Activated CD8-positive, alpha-beta memory T cell treated with anti-CD3 and anti-CD28 coated beads, Interleukin-2, amount 50 U/mL, for 48 hours (primary cell): Measurements from ENCODE around the gene ANAPC13.

Source experiments
- DNase-seq: peaks from one replicate; pipeline ENCODE4 v3.0.0-alpha.2; 2020

ANAPC13 gene

GRCh38 chr3:134481166-134481565, 4.6 kb downstream of the ANAPC13 start:
- no peak for DNase-seq

GRCh38 chr3:134480546-134480945, 5.2 kb downstream of the ANAPC13 start:
- no peak for DNase-seq

DNA sequence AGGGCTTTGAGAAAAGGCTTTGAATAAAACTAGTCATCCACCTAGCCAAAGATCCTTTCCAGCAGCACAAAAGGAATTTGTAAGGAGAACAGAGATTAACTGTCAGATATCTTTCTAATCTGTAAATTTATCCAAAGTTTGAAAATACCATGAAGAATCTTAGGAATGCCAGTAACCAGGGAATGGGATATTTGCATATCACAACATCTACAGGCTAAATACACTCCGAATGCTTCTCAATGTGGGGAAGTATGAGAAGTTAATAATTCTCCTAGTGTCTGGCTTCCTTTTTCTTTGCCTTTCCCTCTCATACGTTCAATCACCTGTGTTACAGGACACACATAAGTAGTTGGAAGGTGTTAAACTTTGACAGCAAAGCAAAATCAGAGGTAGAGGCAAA, 7.8 kb downstream of the ANAPC13 start:
- DNase-seq: no peak

DNA sequence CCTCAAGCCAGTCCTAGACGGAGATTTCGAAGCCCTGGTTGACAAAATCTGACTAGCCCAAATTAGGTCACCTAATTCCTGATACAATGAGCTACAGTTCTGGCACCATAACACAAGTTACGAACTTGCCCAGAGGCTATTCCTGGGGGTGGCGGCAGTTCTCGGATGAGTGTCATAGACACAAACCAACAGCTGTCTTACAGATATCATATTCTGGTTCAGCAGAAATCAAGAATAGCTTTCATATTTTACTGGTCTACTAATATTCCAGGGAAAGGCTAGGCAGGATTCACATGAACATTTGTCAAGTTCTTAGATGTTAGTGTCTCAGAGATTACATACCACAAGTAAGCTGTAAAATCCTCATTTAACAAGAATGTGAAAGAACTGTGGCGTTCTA, 8.8 kb downstream of the ANAPC13 start:
- no peak for DNase-seq

GRCh38 chr3:134476306-134476705, 9.5 kb downstream of the ANAPC13 start:
- DNase-seq: no peak

DNA sequence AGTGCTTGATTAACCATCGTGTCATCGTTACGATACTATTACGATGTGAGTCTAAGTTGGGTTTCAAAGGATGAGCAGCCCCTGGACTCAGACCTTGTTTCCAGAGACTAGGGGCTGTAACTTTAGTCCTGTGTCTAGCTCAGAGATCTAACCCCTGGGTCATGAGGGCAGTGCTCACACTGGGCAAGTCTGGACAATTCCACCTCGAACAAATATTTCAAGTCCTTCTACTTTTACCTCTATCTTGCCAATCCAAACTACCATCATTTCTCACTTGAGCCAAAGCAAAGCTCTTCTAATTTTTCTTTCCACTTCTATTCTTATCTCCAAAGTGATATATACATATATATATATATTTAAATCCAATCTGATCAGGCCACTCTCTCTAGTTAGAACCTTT, 10.8 kb downstream of the ANAPC13 start:
- DNase-seq: no peak

GRCh38 chr3:134473868-134474546, 11.8 kb downstream of the ANAPC13 start:
- DNase-seq: peak; percentile 88

GRCh38 chr3:134472831-134473230, 13.0 kb downstream of the ANAPC13 start:
- DNase-seq: no peak

DNA sequence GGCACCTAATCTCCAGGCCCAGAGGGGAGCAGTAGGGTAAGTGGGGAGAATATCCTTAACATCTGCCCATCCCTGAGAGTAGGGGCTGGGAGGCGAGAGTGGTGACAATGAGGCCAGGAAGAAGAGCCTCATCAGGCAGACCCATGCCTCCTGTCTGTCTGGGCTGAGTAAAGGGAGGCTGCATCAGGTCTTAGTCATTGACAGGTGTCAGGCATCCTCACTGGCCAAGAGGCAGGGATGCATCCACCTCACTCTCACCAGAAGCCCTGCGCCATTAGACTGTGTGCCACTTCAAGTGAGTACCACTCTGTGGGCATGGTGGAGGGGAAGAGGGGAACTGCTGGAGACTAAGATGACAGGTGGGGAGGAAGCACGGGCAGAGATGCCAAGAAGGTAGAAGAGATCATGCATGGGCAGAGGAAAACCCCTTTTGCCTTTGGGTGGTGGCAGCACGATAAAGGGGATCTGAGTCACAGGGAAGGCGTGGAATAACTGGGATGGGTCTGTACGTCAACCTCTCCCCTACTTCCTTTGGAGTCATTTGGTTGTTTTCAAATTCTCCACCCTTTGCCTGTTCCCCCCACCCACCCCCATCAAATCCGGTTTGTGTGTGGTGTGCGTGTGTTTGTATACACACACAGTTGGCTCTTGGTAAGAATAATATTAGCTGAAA, 14.1 kb downstream of the ANAPC13 start:
- no peak for DNase-seq

GRCh38 chr3:134468519-134468918, 17.3 kb downstream of the ANAPC13 start:
- no peak for DNase-seq

- no peak for DNase-seq
Observed at GRCh38 chr3:134466331-134466730, 19.5 kb downstream of the ANAPC13 start.

- no peak for DNase-seq
Observed at GRCh38 chr3:134464689-134465365, 21.0 kb downstream of the ANAPC13 start.

- no peak for DNase-seq
Observed at GRCh38 chr3:134464064-134464688, 21.6 kb downstream of the ANAPC13 start.

DNA sequence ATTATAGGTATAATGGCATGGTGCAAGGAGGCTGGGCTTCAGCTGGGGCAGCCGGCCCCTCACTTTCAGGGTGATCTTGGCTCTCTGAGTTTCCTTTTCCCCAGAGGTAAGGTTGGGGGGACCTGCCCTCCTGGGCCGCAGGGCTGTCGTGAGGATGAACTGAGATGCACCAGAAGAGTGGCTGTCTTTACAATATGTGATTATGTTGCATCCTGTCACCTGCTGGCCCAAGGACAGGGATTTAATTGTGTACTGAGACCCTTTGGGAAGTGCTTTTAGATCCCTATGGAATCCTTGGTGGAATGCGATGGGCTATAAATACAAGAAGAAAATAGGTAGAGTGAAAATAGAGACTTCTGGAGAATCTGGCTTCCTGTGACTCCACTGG, 22.1 kb downstream of the ANAPC13 start:
- no peak for DNase-seq

- DNase-seq: no peak
Observed at GRCh38 chr3:134462331-134462941, 23.3 kb downstream of the ANAPC13 start.

DNA sequence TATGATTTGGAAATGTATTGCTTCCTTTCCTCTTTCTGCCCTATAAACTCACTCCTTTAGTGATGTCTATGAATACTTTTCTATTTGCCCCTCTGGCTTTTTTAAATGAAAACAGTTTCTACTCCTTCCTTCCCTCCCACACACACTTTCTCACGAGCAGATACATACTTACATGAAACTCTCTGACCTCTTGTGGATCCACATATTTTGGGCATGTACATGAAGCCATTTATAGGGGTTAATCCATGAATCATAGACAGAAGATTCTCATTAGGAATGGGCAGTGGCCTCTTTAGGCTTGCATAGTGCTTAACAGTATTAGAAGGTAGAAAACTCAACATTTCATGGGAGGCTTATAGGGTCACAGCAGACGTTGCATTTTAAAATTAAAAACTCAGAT, 24.8 kb downstream of the ANAPC13 start:
- DNase-seq: no peak

GRCh38 chr3:134459562-134459961, 26.2 kb downstream of the ANAPC13 start:
- no peak for DNase-seq

- no peak for DNase-seq
Observed at GRCh38 chr3:134458406-134458945, 27.3 kb downstream of the ANAPC13 start.

GRCh38 chr3:134457376-134458074, 28.3 kb downstream of the ANAPC13 start:
- DNase-seq: no peak

DNA sequence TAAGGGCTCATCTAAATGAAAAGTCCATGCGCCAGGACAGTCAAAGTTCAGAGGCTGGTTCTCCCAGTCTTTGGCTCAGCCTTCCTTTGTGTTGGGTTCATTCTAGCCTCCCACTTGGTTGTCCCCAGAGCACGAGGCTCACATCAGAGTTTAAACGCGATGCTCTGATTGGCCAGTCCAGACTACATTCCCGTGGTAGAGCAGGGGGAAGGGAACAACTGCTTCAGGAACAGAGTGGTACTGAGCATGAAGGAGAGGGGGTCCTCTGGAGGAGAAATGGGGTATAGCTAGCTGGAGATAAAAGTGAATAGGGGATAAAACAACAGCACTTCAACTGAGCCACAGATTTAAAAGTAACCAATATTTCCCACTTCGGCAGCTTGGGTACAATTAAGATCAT, 32.2 kb downstream of the ANAPC13 start:
- DNase-seq: no peak

DNA sequence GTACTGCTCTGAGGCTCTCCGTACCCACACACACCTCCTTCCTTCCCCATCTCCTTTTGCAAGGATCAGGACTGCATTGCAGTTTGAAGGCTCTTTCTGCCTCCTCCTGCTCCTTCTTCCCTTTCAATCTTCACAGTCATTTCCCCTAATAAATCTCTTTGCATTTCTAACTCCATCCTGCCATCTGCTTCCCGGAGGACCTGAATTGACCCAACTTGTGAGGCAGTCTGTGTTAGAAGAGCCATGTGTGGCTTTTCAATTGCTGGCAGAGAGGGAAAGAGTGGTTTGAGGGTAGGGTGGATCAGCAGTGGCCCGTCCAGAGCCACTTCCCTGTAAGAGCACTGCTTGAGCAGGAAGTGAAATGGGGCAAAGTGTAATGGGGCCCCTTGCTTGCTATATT, 35.8 kb downstream of the ANAPC13 start:
- no peak for DNase-seq

GRCh38 chr3:134449277-134449676, 36.5 kb downstream of the ANAPC13 start:
- DNase-seq: no peak
